Ectodermal cell (in vitro differentiated cells): ENCODE data around the gene OTUB2. TPM values are rescaled to one million over a fixed set of nuclear protein-coding genes. Genes with fewer than 3 reads are reported as not detected.

Experiments
- H3K27ac ChIP-seq: 2 replicates; pipeline ENCODE4 v1.7.0; 2013; ENCODE audit warnings: mild to moderate bottlenecking, low read depth, low read length; ENCODE audit not compliant: insufficient read depth, poor library complexity, severe bottlenecking
- H3K27me3 ChIP-seq: 2 replicates; pipeline ENCODE4 v1.7.0; 2013; ENCODE audit warnings: mild to moderate bottlenecking, low read length; ENCODE audit not compliant: insufficient read depth, control insufficient read depth, poor library complexity, severe bottlenecking
- H3K36me3 ChIP-seq: one replicate; pipeline ENCODE4 v1.7.0; 2013; ENCODE audit warnings: low read length; ENCODE audit not compliant: control insufficient read depth, insufficient read depth
- H3K4me1 ChIP-seq: one replicate; pipeline ENCODE4 v1.7.0; 2013; ENCODE audit warnings: low read length; ENCODE audit not compliant: control insufficient read depth, insufficient read depth
- H3K4me3 ChIP-seq: 2 replicates; pipeline ENCODE4 v1.7.0; 2013; ENCODE audit warnings: low read depth, low read length, control low read depth; ENCODE audit not compliant: insufficient read depth
- H3K9me3 ChIP-seq: 2 replicates; pipeline ENCODE4 v1.7.0; 2013; ENCODE audit warnings: mild to moderate bottlenecking, low read length, moderate library complexity; ENCODE audit not compliant: control insufficient read depth
- WGBS, 2 experiments: methylation state at CpG; one replicate each; pipeline ENCODE4 v1.1.7; 2013; ENCODE audit warnings: missing lambda C conversion rate in 2 of 2; 5-methylcytosine and 5-hydroxymethylcytosine counted together
- polyA plus RNA-seq, 4 experiments: library from polyadenylated mRNA; stranded (reverse); fragments of 50-300 nt; gene quantifications; one replicate each; pipeline ENCODE4 v1.2.3, GENCODE V29; 2013

OTUB2 gene
- polyA plus RNA-seq (2013, experiment 1 of 4), result 8.7 TPM
- polyA plus RNA-seq (2013, experiment 2 of 4), result 8.8 TPM
- 8.2 TPM for polyA plus RNA-seq (2013, experiment 3 of 4)
- 8.6 TPM for polyA plus RNA-seq (2013, experiment 4 of 4)

DNA sequence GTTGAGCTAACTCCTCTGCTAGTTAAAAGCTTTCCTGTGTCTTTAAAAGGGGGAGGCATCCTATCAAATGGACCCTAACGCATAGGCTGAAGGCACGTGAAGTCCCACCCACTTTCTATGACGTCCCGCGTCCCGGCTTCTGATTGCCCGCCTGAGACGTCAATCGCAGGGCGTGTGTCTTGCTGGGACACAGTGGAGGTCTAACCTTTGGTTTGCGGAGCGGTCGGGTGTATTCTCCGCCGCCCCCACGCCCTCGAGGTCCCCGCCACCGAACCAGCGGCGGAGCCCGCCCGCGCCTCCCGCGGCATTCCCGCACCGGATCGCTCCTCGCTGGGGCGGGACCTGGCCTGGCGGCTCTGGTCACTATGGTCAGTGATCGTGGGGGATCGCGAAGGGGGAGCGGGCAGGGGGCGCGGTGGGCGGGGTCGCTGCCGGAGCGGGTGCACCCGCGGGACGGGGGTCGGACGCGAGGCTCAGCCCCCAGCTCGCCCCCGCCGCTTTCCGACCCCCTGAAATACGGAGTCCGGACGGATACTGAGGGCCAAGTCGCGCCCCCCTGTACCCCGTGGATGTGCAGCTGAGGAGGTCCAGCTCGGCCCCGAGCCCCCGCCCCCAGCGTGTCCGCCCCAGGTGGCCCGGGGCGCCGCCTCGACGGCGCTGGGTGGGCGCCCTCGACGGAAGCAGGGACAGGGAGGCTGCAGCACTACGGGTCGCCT, at the start of gene OTUB2:
TSS of gene OTUB2 (plus strand) at position 168 of the 716 bp plus-strand sequence. CDS start at position 366, 198 bp downstream.
- Histone ChIP-seq H3K36me3 (no peaks in the 10 kb centered on the region), H3K27ac (no peak within 1 kb of the TSS), H3K9me3 (no peaks in the 10 kb centered on the region), H3K4me1 (peaks cover 42% of the 10 kb centered on the region), H3K4me3 (peak within 1 kb of the TSS; percentile 73), H3K27me3 (no peaks in the 10 kb centered on the region)
- 1% methylated on average over 74 of the region's 74 CpGs for WGBS, 2 experiments

DNA sequence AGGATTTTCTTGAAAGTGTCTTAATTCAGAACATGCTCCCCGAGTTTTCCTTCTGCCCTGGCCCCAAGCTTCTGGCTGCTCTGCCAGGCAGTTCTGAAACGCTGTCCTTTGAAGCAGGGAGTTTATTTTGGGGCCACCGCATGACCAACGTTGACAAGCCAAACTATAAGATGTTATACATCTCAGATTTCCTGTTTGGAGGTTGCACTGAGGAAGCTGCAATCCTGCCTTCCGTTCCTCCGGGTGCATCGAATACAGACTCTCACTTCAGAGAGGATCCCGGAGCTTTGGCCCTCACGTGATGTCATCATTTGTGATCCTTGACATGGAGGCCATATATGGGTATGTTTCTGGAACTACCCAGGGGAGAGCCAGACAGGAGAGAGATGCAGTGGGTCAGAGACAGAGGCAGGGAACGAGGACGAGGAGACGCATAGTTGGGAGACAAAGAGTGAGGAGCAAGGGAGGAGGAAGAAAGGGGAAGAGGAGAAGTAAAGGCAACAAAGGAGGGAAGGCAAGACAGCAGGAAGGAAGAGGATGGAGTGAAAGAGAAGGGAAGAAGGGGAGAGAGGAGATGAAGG, 49.6 kb upstream of the OTUB2 start, which contains the start of gene ASB2:
TSS of gene ASB2 (minus strand) at position 94 of the 581 bp plus-strand sequence. CDS start 12,031 bp downstream, outside the sequence.
- H3K27me3 ChIP-seq, result no peaks in the 10 kb centered on the region
- no peak within 1 kb of the TSS for H3K27ac ChIP-seq
- H3K4me3 ChIP-seq, result no peak within 1 kb of the TSS
- WGBS, 2 experiments, result 85 to 88% methylated on average over 12 of the region's 12 CpGs
- peaks cover 8% of the 10 kb centered on the region for H3K4me1 ChIP-seq
- H3K9me3 ChIP-seq, result no peaks in the 10 kb centered on the region
- H3K36me3 ChIP-seq, result no peaks in the 10 kb centered on the region

DNA sequence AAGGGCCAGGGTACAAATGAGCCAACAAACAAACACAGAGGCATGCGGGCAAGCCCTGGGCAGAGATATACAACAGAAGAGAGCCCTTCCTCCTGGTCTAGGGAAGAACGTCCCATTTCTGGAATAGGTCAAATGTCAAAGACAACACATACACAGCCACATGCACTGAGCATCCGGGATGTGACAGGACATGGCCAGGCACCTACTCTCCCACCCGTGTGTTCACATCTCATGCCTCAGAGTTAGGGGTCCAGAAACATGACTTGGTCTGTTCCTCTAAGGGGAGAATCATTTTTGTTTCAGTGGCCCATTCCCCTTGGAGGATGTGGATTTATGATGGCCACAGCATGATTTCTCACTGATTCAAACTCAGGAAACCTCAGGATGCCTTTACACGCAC, 49.0 kb upstream of the OTUB2 start:
- H3K27me3 ChIP-seq, result no peaks in the 10 kb centered on the region
- no peaks in the 10 kb centered on the region for H3K9me3 ChIP-seq
- H3K27ac ChIP-seq, result no peak overlapping the region
- H3K36me3 ChIP-seq, result no peaks in the 10 kb centered on the region
- WGBS, 2 experiments, result 91 to 93% methylated on average over 5 of the region's 5 CpGs
- H3K4me1 ChIP-seq, result peaks cover 8% of the 10 kb centered on the region
- no peak overlapping the region for H3K4me3 ChIP-seq

DNA sequence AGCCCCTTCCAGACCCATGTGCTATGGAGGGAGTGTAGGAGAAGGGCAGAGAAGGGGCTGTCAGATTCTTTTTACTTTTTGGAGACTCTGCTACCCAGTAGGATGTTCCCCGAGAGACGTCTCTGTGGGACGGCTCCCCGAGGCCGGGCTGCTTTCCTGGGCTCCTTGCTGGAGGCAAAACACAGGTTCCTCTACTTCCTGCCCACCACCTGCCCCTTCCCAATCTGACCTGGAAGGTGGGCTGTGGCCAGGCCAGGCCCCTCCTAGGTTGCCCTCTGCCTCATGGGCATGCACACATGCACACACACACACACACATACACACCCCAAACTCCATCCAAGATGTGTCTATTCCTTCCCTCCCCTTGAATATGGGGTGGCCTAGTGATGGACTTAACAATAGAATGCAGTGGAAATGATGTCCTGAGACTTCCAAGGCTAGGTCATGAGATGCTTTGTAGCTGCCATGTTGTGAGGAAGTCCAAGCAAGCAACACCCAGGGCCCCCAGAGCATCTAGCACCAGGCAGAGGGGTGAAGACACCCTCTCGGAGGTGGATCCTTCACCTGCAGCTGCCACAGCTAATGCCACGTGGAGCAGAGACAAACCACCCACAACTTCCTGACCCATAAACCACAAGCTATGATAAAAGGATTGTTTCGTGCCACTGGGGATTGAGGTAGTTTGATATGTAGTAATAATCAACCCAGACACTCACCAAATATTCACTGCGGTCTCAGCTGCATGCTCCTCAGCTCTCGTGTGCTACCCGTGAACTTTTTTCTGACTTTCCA, 48.2 kb upstream of the OTUB2 start:
- Histone ChIP-seq H3K27me3 (no peaks in the 10 kb centered on the region), H3K27ac (no peak overlapping the region), H3K4me3 (no peak overlapping the region), H3K9me3 (no peaks in the 10 kb centered on the region), H3K36me3 (no peaks in the 10 kb centered on the region), H3K4me1 (peaks cover 13% of the 10 kb centered on the region)
- WGBS, 2 experiments, result 96% methylated on average over 10 of the region's 11 CpGs

DNA sequence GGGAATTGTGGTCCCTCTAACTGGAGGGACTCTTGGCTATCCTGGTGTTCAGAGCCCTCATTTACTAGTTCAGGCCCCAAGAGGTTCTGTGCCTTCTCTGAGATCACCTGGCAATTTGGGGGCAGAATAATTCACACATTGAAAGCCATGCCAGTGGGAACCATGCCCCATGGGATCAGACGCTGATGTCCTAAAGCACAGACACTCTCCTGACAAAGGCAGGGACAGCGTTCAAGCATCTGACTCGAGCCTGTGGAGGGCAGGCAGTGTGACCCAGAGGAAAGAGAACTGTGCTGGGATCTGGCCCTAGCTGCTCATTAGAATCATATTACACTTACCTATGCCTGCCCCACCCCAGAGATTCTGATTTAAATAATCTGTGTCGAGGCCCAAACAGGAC, 47.4 kb upstream of the OTUB2 start:
- H3K27ac ChIP-seq, result no peak overlapping the region
- H3K27me3 ChIP-seq, result no peaks in the 10 kb centered on the region
- H3K36me3 ChIP-seq, result no peaks in the 10 kb centered on the region
- H3K9me3 ChIP-seq, result no peaks in the 10 kb centered on the region
- no peak overlapping the region for H3K4me3 ChIP-seq
- 76 to 79% methylated on average over 4 of the region's 4 CpGs for WGBS, 2 experiments
- peaks cover 13% of the 10 kb centered on the region for H3K4me1 ChIP-seq

DNA sequence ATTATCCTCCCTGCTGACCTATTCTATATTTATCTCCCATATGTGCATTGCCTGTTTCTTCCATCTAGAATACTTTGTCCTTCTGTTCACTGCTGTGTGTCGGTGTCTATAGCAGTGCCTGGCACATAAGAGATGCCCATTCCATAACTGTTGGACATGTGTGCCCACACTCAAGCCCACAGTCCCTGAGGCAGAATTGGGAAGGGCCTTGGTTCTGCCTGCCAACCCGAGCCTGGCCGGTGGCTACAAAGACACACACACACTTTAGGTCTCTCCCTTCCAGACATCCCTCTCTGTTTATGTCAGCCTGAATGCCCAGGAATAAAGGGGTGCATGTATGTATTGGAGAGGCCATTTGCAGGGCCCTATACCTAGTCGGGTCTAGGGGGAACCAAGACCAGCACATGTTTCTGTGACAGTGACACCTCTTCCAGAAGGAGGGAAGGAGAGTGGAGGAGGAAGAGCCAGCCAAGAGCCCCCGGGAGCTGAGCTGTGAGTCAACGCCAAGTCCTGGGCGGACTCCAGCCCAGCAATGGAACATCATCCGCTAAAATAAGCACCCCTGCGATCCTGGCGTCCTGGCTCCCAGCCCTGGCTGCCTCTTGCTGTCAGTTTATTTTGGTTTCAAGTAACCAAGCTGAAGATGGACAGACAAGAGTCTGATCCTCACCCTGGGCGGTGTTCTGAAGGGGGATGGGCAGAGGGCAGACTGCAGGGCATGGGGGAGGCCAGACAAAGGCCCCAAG, 45.5 kb upstream of the OTUB2 start:
- Histone ChIP-seq H3K4me1 (peaks cover 18% of the 10 kb centered on the region), H3K4me3 (no peak overlapping the region), H3K36me3 (no peaks in the 10 kb centered on the region), H3K27ac (no peak overlapping the region), H3K27me3 (no peaks in the 10 kb centered on the region), H3K9me3 (no peaks in the 10 kb centered on the region)
- 94% methylated on average over 11 of the region's 11 CpGs for WGBS, 2 experiments

DNA sequence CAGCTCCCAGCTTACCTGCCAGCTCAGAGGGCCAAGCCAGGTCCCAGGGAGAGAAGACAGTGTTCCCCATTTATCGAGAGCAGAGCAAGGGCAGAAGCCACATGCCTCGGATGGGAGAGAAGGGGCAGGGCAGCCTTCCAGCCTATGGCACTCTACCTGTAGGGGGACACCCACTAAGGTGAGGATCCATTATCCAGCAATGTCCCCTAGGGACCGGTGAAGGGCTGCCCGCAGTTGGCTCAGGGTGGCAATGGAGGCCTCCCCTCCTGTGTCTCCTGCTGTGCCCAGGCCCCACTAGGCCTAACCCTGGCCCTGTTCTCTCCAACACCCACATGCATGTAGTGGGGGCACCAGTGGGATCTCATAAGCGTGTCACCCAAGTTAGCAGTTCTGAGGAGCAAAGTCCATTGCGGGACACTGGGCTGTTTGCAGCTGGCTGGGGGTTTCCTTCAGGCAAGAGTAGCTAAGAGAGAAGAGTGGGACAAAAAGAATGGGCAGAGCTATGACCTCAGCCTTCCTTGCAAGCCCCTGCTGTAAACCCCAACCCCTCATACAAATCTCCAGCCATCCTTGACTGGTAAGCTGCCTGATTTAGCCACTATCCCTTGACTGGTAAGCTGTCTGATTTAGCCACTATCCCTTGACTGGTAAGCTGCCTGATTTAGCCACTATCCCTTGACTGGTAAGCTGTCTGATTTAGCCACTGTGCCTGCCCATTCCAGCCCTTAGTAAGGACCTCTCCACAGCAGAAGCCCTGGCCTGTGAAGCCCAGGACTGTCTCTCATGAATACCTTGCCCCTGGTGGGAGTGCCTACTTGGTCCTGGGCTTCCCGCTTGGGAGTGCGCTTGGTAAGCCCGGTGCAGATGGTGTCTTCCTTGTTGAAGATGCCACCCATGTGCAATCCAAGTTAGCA, 44.6 kb upstream of the OTUB2 start:
- Histone ChIP-seq H3K36me3 (no peaks in the 10 kb centered on the region), H3K27ac (no peak overlapping the region)

DNA sequence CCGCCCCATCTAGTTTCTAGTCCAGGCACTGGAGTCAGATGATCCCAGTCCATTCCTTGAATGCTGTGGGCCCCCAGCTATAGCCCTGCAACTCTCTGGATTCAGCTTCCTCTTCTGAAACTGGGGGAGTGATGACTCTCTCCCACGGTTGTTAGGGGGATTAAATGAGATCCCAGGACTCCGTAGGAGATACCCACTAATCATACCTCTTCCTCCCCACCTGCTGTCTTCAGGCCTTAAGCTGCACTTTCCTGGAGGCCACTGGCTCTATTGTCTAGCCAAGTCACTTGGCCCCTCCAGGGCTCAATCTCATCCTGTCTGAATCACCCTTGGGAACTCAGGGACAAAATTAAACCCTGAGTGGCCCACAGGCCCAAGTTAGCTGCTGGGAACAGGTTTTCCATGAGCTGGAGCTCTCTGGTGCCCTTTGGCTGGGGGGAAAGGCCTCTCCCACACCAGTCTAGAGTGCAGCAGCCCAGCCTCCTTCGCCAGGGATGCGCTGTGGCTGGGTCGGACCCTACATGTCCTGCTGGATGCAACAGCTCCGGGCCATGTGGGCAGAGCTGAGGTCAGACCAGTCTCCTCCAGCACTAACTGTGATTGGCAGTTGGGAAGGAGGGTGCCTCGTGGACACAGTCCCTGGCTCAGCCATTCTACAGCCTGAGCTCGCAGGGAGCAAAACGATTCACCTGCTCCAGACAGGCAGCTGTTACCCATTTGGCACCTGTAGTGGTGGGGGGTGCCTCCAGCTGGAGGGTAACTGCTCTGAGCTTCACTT, 43.7 kb upstream of the OTUB2 start:
- WGBS, 2 experiments, result 81 to 83% methylated on average over 10 of the region's 10 CpGs
- no peak overlapping the region for H3K27ac ChIP-seq
- peaks cover 13% of the 10 kb centered on the region for H3K4me1 ChIP-seq

More for the DNA sequence above, 44.6 kb upstream of the OTUB2 start:
- Histone ChIP-seq H3K27me3 (no peaks in the 10 kb centered on the region), H3K4me1 (peaks cover 14% of the 10 kb centered on the region), H3K9me3 (no peaks in the 10 kb centered on the region), H3K4me3 (no peak overlapping the region)
- 94 to 95% methylated on average over 9 of the region's 9 CpGs for WGBS, 2 experiments

More for the DNA sequence above, 43.7 kb upstream of the OTUB2 start:
- H3K27me3 ChIP-seq, result no peaks in the 10 kb centered on the region
- H3K9me3 ChIP-seq, result no peaks in the 10 kb centered on the region
- H3K4me3 ChIP-seq, result no peak overlapping the region
- no peaks in the 10 kb centered on the region for H3K36me3 ChIP-seq
